Nephron (organoid): ENCODE measurements around the gene HCN2.

Experiments
- H3K27ac Mint-ChIP-seq, 3 experiments: 2 replicates each; pipeline ENCODE4 v1.8.0; 2020; ENCODE audit warnings: mixed read lengths in 3 of 3, mild to moderate bottlenecking in 2 of 3, moderate library complexity in 1 of 3
- H3K27me3 Mint-ChIP-seq: 2 replicates; pipeline ENCODE4 v1.8.0; 2021; ENCODE audit warnings: low read depth, mild to moderate bottlenecking, moderate library complexity, mixed read lengths
- H3K36me3 Mint-ChIP-seq: 2 replicates; pipeline ENCODE4 v1.8.0; 2020; ENCODE audit warnings: low read depth, mixed read lengths
- H3K4me1 Mint-ChIP-seq: 2 replicates; pipeline ENCODE4 v1.8.0; 2020; ENCODE audit warnings: mixed read lengths
- H3K4me3 Mint-ChIP-seq, 3 experiments: 2 replicates each; pipeline ENCODE4 v1.8.0; 2020; ENCODE audit warnings: mild to moderate bottlenecking in 3 of 3, mixed read lengths in 3 of 3, moderate library complexity in 2 of 3
- H3K9me3 Mint-ChIP-seq: 2 replicates; pipeline ENCODE4 v1.8.0; 2020; ENCODE audit warnings: mixed read lengths
- TF ChIP-seq, protein P1 (sequence below), 3 experiments: fragments of 200-600 bp; sonication (generic); IDR thresholded peaks; one replicate each; pipeline ENCODE4 v1.5.0; 2021; ENCODE audit warnings: antibody characterized with exemption in 3 of 3; ENCODE audit not compliant: unreplicated experiment in 3 of 3

The HCN2 gene

DNA sequence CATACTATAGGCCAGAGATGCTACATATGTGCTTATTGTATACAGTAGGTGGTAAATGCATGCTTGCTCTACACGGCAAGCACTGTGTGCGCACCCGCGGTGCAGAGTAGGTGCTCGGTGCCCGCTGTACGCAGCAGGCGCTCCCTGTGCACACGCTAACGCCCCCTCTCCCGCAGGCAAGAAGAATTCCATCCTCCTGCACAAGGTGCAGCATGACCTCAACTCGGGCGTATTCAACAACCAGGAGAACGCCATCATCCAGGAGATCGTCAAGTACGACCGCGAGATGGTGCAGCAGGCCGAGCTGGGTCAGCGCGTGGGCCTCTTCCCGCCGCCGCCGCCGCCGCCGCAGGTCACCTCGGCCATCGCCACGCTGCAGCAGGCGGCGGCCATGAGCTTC lies 25.9 kb downstream of the HCN2 start:
- H3K9me3 Mint-ChIP-seq, result no peaks in the 10 kb centered on the region

DNA sequence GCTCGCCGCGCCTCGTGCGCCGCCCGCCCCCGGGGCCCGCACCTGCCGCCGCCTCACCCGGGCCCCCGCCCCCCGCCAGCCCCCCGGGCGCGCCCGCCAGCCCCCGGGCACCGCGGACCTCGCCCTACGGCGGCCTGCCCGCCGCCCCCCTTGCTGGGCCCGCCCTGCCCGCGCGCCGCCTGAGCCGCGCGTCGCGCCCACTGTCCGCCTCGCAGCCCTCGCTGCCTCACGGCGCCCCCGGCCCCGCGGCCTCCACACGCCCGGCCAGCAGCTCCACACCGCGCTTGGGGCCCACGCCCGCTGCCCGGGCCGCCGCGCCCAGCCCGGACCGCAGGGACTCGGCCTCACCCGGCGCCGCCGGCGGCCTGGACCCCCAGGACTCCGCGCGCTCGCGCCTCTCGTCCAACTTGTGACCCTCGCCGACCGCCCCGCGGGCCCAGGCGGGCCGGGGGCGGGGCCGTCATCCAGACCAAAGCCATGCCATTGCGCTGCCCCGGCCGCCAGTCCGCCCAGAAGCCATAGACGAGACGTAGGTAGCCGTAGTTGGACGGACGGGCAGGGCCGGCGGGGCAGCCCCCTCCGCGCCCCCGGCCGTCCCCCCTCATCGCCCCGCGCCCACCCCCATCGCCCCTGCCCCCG lies 26.5 kb downstream of the HCN2 start:
- H3K9me3 Mint-ChIP-seq, result no peaks in the 10 kb centered on the region

More for the DNA sequence above, 25.9 kb downstream of the HCN2 start:
- no peaks in the 10 kb centered on the region for H3K27me3 Mint-ChIP-seq
- H3K4me3 Mint-ChIP-seq, result no peak overlapping the region
- no peak overlapping the region for H3K27ac Mint-ChIP-seq
- H3K36me3 Mint-ChIP-seq, result peaks cover 35% of the 10 kb centered on the region
- TF ChIP-seq, protein P1, sequence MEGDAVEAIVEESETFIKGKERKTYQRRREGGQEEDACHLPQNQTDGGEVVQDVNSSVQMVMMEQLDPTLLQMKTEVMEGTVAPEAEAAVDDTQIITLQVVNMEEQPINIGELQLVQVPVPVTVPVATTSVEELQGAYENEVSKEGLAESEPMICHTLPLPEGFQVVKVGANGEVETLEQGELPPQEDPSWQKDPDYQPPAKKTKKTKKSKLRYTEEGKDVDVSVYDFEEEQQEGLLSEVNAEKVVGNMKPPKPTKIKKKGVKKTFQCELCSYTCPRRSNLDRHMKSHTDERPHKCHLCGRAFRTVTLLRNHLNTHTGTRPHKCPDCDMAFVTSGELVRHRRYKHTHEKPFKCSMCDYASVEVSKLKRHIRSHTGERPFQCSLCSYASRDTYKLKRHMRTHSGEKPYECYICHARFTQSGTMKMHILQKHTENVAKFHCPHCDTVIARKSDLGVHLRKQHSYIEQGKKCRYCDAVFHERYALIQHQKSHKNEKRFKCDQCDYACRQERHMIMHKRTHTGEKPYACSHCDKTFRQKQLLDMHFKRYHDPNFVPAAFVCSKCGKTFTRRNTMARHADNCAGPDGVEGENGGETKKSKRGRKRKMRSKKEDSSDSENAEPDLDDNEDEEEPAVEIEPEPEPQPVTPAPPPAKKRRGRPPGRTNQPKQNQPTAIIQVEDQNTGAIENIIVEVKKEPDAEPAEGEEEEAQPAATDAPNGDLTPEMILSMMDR (IDR thresholded peaks at IDR 0.05; ENCODE audit: unreplicated experiment in 3 of 3), result no peak
- H3K4me1 Mint-ChIP-seq, result peaks cover 11% of the 10 kb centered on the region

GRCh38 chr19:616747-617526 lies 27.3 kb downstream of the HCN2 start:
- TF ChIP-seq, protein P1 (IDR thresholded peaks at IDR 0.05; ENCODE audit: unreplicated experiment in 3 of 3), result no peak
- no peak overlapping the region for H3K27ac Mint-ChIP-seq
- H3K4me1 Mint-ChIP-seq, result no peaks in the 10 kb centered on the region
- H3K27me3 Mint-ChIP-seq, result no peaks in the 10 kb centered on the region
- peaks cover 35% of the 10 kb centered on the region for H3K36me3 Mint-ChIP-seq
- no peaks in the 10 kb centered on the region for H3K9me3 Mint-ChIP-seq
- H3K4me3 Mint-ChIP-seq, result no peak overlapping the region

More for the DNA sequence above, 26.5 kb downstream of the HCN2 start:
- Mint-ChIP-seq H3K27ac (no peak overlapping the region), H3K36me3 (peaks cover 35% of the 10 kb centered on the region), H3K4me1 (peaks cover 5% of the 10 kb centered on the region), H3K27me3 (no peaks in the 10 kb centered on the region), H3K4me3 (no peak overlapping the region)
- TF ChIP-seq, protein P1 (IDR thresholded peaks at IDR 0.05; ENCODE audit: unreplicated experiment in 3 of 3), result no peak

DNA sequence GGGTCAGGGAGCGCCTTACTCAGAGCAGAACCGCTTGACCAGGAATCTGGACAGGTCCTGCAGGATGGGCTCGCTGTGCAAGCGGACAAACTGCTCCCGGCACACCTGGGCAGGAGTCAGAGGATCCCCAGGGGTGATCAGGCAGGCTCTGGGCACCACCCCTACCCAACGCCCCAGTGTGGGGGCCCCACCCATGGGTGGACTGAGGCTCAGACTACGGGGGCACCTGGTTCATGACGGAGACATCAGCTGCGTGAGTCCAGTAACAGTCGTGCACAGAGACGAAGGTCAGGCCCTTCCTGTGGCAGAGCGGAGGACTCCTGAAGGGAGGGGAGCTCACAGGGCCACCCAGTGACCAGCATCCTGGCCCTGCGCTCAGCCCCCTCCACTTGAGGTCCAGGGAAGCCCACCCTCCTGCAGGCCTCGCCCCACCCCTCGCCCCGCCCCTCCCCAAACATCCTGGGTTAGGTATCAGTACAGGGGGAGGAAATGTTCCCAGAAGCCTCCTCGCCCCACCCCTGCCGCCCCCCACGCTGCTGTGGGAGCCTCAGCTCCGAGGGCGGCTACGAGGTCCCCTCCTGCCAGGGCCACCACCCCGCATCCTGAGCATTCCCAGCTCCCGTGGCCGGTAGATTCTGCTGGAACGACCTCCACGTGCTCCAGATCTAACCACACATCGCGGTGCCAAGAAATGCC lies 28.0 kb downstream of the HCN2 start:
- Mint-ChIP-seq H3K4me1 (no peaks in the 10 kb centered on the region), H3K9me3 (no peaks in the 10 kb centered on the region), H3K27me3 (no peaks in the 10 kb centered on the region), H3K27ac (no peak overlapping the region), H3K36me3 (peaks cover 30% of the 10 kb centered on the region), H3K4me3 (no peak overlapping the region)
- TF ChIP-seq, protein P1 (IDR thresholded peaks at IDR 0.05; ENCODE audit: unreplicated experiment in 3 of 3), result no peak

DNA sequence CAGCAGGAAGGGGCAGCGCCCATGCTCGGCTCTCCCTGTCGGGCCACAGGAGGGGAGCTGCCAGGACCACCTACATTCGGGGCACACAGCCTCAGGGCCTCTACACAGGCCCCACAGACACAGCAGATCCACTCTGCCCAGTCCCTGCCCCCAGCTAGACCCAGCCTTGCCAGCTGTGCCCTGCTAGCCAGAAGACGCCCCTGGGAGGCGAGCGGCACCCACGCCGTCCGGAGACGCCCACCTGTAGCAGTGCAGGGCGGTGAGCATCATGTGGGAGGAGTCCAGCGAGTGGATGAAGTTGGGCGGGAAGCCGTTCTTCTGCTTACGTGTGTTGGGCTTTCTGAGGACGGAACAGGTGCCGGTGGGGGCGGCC lies 28.6 kb downstream of the HCN2 start:
- no peak overlapping the region for H3K27ac Mint-ChIP-seq
- H3K4me3 Mint-ChIP-seq, result no peak overlapping the region
- H3K4me1 Mint-ChIP-seq, result no peaks in the 10 kb centered on the region
- peaks cover 26% of the 10 kb centered on the region for H3K36me3 Mint-ChIP-seq
- TF ChIP-seq, protein P1 (IDR thresholded peaks at IDR 0.05; ENCODE audit: unreplicated experiment in 3 of 3), result no peak
- H3K9me3 Mint-ChIP-seq, result no peaks in the 10 kb centered on the region
- H3K27me3 Mint-ChIP-seq, result no peaks in the 10 kb centered on the region
